Uterus (tissue), 2 donors: ENCODE data around the gene IQGAP2.

Source experiments
- POLR2A ChIP-seq, 2 donors: fragments of 450-650 bp; IDR thresholded peaks; one replicate each; pipeline ENCODE4 v1.6.1; 2016; ENCODE audit warnings: antibody characterized with exemption in 2 of 2, mild to moderate bottlenecking in 1 of 2, moderate library complexity in 1 of 2
- TF ChIP-seq, protein P1 (sequence below), 4 experiments: fragments of 200-600 bp in 2 of 4; fragments of 450-650 bp in 2 of 4; sonication (generic) in 2 of 4; IDR thresholded peaks; one replicate each; pipeline ENCODE4 v1.5.1; 2016 to 2019; ENCODE audit warnings: antibody characterized with exemption in 4 of 4, mild to moderate bottlenecking in 2 of 4, moderate library complexity in 1 of 4

- TF ChIP-seq, protein P1, sequence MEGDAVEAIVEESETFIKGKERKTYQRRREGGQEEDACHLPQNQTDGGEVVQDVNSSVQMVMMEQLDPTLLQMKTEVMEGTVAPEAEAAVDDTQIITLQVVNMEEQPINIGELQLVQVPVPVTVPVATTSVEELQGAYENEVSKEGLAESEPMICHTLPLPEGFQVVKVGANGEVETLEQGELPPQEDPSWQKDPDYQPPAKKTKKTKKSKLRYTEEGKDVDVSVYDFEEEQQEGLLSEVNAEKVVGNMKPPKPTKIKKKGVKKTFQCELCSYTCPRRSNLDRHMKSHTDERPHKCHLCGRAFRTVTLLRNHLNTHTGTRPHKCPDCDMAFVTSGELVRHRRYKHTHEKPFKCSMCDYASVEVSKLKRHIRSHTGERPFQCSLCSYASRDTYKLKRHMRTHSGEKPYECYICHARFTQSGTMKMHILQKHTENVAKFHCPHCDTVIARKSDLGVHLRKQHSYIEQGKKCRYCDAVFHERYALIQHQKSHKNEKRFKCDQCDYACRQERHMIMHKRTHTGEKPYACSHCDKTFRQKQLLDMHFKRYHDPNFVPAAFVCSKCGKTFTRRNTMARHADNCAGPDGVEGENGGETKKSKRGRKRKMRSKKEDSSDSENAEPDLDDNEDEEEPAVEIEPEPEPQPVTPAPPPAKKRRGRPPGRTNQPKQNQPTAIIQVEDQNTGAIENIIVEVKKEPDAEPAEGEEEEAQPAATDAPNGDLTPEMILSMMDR (IDR thresholded peaks at IDR 0.05): no peak
- TF ChIP-seq POLR2A (IDR thresholded peaks at IDR 0.05): no peak
Measured at GRCh38 chr5:76482984-76483383, 79.9 kb downstream of the IQGAP2 start.
